Panc1 (cell line): ENCODE data around the gene HVCN1. TPM values are rescaled to one million over a fixed set of nuclear protein-coding genes. Genes with fewer than 3 reads are reported as not detected.

Experiments
- ATAC-seq: fragments of 200-7000 bp; cut with Tn5 transposase; 2 replicates; pipeline ENCODE4 v1.9.1; 2020; ENCODE audit warnings: mild to moderate bottlenecking, moderate library complexity
- BruUV-seq: library from RNA; stranded (reverse); fragments of 400-500 nt; replicated peaks from 2 replicates; lab custom pipeline; 2021; lab: Mats Ljungman, UMichigan
- CTCF ChIA-PET: fragments of 300-600 bp; sonication (Branson Sonifier 250); formaldehyde crosslinking; loops from one replicate; lab custom pipeline; 2022; ENCODE audit warnings: antibody characterized with exemption; lab: Charles Lee
- POLR2A ChIA-PET: fragments of 300-600 bp; sonication (Branson Sonifier 250); formaldehyde crosslinking; loops from one replicate; lab custom pipeline; 2022; ENCODE audit warnings: antibody characterized with exemption; lab: Charles Lee
- DNase-seq: peaks from one replicate; pipeline ENCODE4 v3.0.0-alpha.2; 2010; ENCODE audit warnings: low read depth, low spot score
- H3K27ac ChIP-seq: 2 replicates; pipeline ENCODE4 v1.5.1; 2011; ENCODE audit warnings: mild to moderate bottlenecking, low read length, inconsistent platforms
- H3K27me3 ChIP-seq: fragments of 200-500 bp; sonication (Bioruptor generic); 2 replicates; pipeline ENCODE4 v1.6.0; 2014; ENCODE audit warnings: low read length, inconsistent platforms; ENCODE audit not compliant: control insufficient read depth, insufficient read depth
- H3K36me3 ChIP-seq: fragments of 200-500 bp; sonication (Bioruptor generic); 2 replicates; pipeline ENCODE4 v1.5.1; 2014; ENCODE audit warnings: inconsistent platforms, mild to moderate bottlenecking, low read length, moderate library complexity; ENCODE audit not compliant: control insufficient read depth, insufficient read depth
- H3K4me1 ChIP-seq: 2 replicates; pipeline ENCODE4 v1.5.1; 2011; ENCODE audit warnings: inconsistent platforms, mild to moderate bottlenecking, low read length, moderate library complexity; ENCODE audit not compliant: control insufficient read depth, insufficient read depth
- H3K4me3 ChIP-seq, 2 experiments: 2 replicates each; pipeline ENCODE4 v1.5.1; 2011 to 2012; ENCODE audit warnings: low read depth in 2 of 2, low read length in 2 of 2, mild to moderate bottlenecking in 2 of 2, inconsistent platforms in 1 of 2, moderate library complexity in 1 of 2
- H3K9me3 ChIP-seq: fragments of 200-500 bp; sonication (Bioruptor generic); 2 replicates; pipeline ENCODE4 v1.5.1; 2014; ENCODE audit warnings: low read depth, mild to moderate bottlenecking, inconsistent platforms, low read length, moderate library complexity; ENCODE audit not compliant: control insufficient read depth, insufficient read depth
- CTCF ChIP-seq: fragments of 450-650 bp; IDR thresholded peaks from 2 replicates; pipeline ENCODE4 v1.5.1; 2017; ENCODE audit warnings: mild to moderate bottlenecking
- POLR2AphosphoS5 ChIP-seq: IDR thresholded peaks from 2 replicates; pipeline ENCODE4 v1.6.1; 2012; ENCODE audit warnings: mild to moderate bottlenecking, low read depth, low read length, moderate library complexity
- REST ChIP-seq, 2 experiments: IDR thresholded peaks; 2 replicates each; pipeline ENCODE4 v1.6.1; 2011 to 2012; ENCODE audit warnings: low read depth in 2 of 2, control low read depth in 1 of 2, low read length in 1 of 2, mild to moderate bottlenecking in 1 of 2, moderate library complexity in 1 of 2; ENCODE audit not compliant: insufficient read depth in 1 of 2
- SIN3A ChIP-seq: IDR thresholded peaks from 2 replicates; pipeline ENCODE4 v1.6.1; 2012; ENCODE audit warnings: low read depth, mild to moderate bottlenecking, low read length, moderate library complexity, borderline replicate concordance; ENCODE audit not compliant: insufficient read depth
- TCF7L2 ChIP-seq: IDR thresholded peaks from 2 replicates; pipeline ENCODE4 v1.6.1; 2011; ENCODE audit warnings: mild to moderate bottlenecking, low read depth, low read length, inconsistent platforms
- in situ Hi-C: cut with HindIII; loops from 2 replicates; pipeline ENCODE4 v1.10.0; 2016; ENCODE audit warnings: low sequenced_read_pairs, low pct_unique_long_range_greater_than_20kb
- intact Hi-C: fragments of 100-400 bp; cut with micrococcal nuclease; formaldehyde crosslinking; loops from one replicate; pipeline ENCODE4 v1.10.0; 2022; ENCODE audit not compliant: unreplicated experiment
- total RNA-seq: library from RNA; stranded (reverse); gene quantifications from one replicate; pipeline ENCODE4 v1.2.1, GENCODE V29; 2021; ENCODE audit not compliant: unreplicated experiment

Gene HVCN1
- total RNA-seq, 1 experiment from 2014 or later: 0.87 TPM

GRCh38 chr12:110667671-110668070, 21.2 kb downstream of the HVCN1 start:
- POLR2A ChIA-PET: no interaction called here
- no peak for ATAC-seq
- H3K36me3 ChIP-seq: no peaks in the 10 kb centered on the region
- CTCF ChIA-PET: no interaction called here
- no peak overlapping the region for H3K4me3 ChIP-seq
- 0 out of 2 replicates have a peak, but pooled peaks cover 2% of the 10 kb centered on the region for H3K27me3 ChIP-seq
- no TSS peak for BruUV-seq
- no peak for DNase-seq
- intact Hi-C loops (no loop called here), in situ Hi-C loops (no loop called here)
- no peaks in the 10 kb centered on the region for H3K4me1 ChIP-seq
- no peaks in the 10 kb centered on the region; the same call in 1 of the 2 replicates for H3K9me3 ChIP-seq
- TF ChIP-seq POLR2AphosphoS5 (no peak), SIN3A (no peak), CTCF (no peak), REST (IDR thresholded peaks at IDR 0.05; ENCODE audit: insufficient read depth in 1 of 2, low read depth in 2 of 2, low read length in 1 of 2) (no peak), TCF7L2 (no peak)
- no peak overlapping the region for H3K27ac ChIP-seq

GRCh38 chr12:110666892-110667291, 22.0 kb downstream of the HVCN1 start:
- ChIA-PET CTCF (no interaction called here), POLR2A (no interaction called here)
- no peaks in the 10 kb centered on the region for H3K4me1 ChIP-seq
- TF ChIP-seq POLR2AphosphoS5: no peak
- TF ChIP-seq SIN3A: no peak
- no peak for TF ChIP-seq REST (IDR thresholded peaks at IDR 0.05; ENCODE audit: insufficient read depth in 1 of 2, low read depth in 2 of 2, low read length in 1 of 2)
- TF ChIP-seq TCF7L2: no peak
- no peak for TF ChIP-seq CTCF
- BruUV-seq: no TSS peak
- no peak for ATAC-seq
- H3K27me3 ChIP-seq: 0 out of 2 replicates have a peak, but pooled peaks cover 2% of the 10 kb centered on the region
- intact Hi-C loops (no loop called here), in situ Hi-C loops (no loop called here)
- DNase-seq: no peak
- no peaks in the 10 kb centered on the region; the same call in 1 of the 2 replicates for H3K9me3 ChIP-seq
- H3K27ac ChIP-seq: no peak overlapping the region
- no peak overlapping the region for H3K4me3 ChIP-seq
- H3K36me3 ChIP-seq: no peaks in the 10 kb centered on the region
